Glomerular endothelial cell (primary cell): ENCODE results near the gene BICDL1. TPM values are rescaled to one million over a fixed set of nuclear protein-coding genes. Genes with fewer than 3 reads are reported as not detected.
A peak's percentile ranks its signal among the peaks of the same experiment; 100 is the strongest.

Source experiments
- DNase-seq: peaks from one replicate; pipeline ENCODE4 v3.0.0-alpha.2; 2011; ENCODE audit warnings: low read depth, low spot score; ENCODE audit errors: extremely low read depth
- total RNA-seq: library from RNA; depleted of rRNA; stranded (reverse); fragments of >200 nt; gene quantifications from 2 replicates; pipeline ENCODE4 v1.2.3, GENCODE V29; 2015

Gene BICDL1
- total RNA-seq, 1 donor from 2014 or later, result 0.70 TPM

GRCh38 chr12:120078868-120079267 lies 89.8 kb downstream of the BICDL1 start:
- no peak for DNase-seq

DNA sequence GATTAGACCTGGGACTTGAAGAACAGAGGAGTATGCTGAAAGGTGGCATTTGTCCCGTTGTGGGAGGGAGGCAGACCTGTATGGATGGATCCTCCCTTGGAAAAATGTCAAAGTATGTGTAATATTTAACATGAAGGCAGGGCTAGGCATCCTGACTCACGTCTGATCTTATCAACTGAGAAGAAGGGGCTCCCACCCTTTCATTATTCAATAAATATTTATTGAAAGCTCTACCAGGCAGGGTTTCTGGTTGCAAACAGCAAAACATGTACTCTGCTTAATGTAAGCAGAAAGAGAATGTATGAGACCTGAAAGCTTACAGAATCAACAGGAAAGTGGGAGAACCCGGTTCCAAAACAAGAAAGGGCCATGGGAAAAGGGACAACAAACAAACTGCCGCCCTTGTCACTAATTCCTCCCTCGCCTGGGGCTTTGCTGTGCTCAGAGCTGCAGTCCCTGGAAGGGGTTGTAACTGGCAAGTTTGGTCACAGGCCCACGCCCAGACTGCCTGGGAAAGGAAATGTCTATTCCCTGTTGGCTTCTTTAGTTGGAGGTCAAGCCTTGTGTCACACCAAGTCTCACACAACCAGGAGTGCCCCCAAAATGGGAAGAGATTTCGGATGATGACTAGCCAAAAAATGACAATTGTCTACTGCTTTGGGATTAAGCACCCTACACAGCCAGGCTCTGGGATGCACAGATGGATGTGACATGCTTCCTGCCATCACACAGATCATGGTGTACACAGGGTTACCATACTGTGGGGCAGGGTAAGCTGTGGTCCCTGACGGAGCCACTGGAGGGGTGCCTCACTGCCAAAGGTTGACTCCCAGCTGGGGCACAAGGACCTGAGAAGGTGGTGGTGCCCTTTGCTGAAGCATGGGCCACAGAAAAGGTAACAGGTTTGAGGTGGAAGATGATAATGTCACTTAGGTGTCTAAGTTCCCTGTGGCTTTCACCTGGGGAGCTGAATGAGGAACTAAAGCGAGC lies 90.7 kb downstream of the BICDL1 start:
- DNase-seq, result no peak

- DNase-seq, result no peak
These were observed 92.6 kb downstream of the BICDL1 start for GRCh38 chr12:120081641-120082040.

- DNase-seq, result no peak
These were observed 97.0 kb downstream of the BICDL1 start for GRCh38 chr12:120085920-120086645.

GRCh38 chr12:120086801-120087621 lies 98.0 kb downstream of the BICDL1 start:
- DNase-seq, result peak; percentile 90

GRCh38 chr12:120089105-120089504 lies 100.1 kb downstream of the BICDL1 start:
- DNase-seq, result no peak

DNA sequence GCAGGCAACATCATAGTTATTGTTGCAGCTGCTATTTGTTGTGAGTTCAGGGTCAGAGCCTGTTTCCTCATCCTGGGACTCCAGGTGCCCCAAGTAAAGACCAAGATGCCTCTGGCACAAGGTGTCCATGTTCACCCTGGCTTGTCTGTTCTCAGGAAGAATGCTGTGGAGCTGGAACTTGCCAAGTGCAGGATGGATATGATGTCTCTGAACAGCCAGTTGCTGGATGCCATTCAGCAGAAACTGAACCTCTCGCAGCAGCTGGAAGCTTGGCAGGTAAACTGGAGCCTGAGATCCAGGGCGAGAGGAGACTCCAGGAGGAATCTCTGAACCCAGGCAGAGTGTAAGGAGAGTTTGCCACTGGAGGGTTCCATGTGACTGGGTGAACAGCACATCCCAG lies 100.8 kb downstream of the BICDL1 start:
- no peak for DNase-seq

DNA sequence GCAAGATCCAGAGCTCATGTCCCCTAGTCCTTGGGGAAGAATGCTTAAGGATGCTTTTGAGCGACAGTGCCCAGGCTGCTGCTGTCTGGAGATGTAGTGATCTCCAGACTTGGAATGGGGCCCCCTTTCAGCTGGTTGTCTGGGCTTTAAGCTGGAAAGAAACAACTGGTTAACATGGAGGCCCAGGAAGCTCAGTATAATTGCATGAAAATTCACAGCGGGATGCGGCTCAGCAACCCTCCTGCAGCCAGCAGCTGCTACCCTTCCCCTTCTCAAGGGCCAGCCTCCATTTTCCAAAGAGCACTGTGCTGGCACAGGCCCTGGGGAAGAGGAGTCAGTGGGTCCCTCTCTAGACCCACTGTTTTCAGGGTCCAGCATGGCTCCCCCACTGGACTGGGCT lies 101.2 kb downstream of the BICDL1 start:
- DNase-seq, result no peak

DNA sequence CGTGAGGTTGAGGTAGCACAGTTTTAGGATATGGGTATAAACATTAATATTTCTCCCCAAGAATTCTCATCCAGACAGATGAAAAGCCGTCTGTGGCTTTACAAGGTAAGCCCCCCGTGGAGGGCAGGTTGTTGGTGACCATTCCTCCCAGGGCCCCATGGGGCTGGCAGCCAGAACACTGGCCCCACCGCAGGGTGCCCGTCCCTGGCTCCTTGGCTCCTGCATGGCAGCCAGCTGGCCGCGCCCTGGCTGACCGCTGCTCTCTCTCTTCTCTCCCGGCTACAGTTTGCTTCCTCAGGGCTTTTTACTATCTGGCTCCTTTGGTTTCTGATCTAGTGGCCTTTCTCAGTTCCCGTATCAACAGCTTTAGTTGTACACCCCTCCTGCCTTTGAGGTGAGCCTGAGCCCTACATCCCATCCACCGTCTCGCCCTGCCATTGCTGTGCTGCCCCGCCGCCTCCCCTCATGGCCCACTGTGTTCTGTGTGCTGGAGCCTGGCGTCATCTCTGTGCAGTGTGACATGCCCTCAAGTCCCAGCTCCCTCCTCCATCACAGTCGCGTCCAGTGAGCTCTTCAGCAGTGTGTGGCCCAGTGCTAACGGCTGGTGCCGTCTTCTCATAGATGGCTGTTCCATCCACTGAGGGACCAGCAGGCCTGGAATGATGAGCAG lies 101.7 kb downstream of the BICDL1 start:
- no peak for DNase-seq

DNA sequence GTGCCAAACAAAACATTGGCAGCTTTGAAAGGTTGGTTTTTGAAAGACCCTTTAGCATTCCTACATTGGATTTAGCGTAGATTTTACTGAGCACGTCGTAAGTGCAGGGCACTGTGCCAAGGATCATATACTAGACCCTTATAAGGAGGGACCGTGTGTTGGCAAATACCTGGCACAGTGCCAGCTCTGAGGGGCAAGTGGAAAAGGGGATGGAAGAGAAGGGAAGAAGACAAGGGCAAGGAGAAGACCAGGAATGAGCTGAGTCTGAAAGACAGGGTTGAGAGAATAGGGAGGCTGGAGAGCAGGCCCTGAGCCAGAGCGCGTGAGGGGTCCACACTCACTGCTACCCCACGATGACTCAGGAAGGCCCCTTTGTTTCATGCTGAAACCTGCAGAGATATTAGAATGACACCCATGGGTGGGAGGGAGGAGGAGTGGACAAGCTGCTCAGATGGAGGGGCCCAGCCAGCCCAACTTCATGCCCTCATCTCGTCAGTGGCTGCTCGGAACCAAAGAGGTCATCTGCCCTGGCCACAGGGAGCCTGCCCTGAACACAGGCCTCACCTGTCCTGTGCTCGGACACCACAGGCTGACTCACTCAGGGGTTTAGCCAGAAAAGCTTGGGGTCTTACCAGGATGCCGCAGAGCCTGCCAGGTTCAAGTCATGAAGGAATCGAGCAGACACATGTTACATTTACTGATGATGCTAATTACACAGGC lies 102.5 kb downstream of the BICDL1 start:
- DNase-seq, result no peak

DNA sequence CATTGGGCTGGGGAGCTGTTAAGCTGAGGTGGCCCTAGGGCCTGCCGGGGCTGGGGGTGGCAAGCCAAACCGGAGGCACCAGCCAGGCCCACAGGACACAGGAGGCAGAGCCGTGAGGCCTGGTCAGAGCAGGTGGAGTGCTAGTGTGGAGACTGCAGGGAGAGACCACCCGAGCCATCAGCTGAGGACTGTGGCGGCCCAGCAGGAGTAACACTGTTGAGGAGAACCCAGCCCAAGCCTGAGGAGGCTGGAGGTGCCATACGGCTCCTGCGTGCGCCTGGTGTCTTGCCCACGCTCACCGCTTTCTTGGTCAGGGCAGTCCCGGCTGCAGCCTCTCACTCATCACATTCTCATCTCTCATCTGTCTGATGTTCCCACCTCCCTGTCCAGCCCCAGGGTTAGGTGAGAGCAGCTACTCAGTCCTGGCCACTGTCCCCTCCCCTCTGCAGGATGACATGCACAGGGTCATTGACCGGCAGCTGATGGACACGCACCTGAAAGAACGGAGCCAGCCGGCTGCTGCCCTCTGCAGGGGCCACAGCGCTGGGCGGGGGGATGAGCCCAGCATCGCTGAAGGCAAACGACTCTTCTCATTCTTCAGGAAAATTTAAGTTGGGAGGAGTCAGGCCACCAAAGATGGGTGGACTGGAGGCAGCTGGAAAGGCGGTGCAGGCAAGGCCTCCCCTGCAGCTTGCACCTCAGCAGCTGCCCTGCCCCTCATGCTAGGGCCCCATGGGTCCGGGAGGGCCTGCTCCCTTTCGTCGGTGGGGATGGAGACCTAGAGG lies 103.7 kb downstream of the BICDL1 start:
- no peak for DNase-seq

GRCh38 chr12:120093336-120093591 lies 104.2 kb downstream of the BICDL1 start:
- no peak for DNase-seq

- no peak for DNase-seq
These were observed 104.7 kb downstream of the BICDL1 start for GRCh38 chr12:120093592-120094355.

GRCh38 chr12:120094485-120094884 lies 105.4 kb downstream of the BICDL1 start:
- no peak for DNase-seq

- no peak for DNase-seq
These were observed 106.3 kb downstream of the BICDL1 start for GRCh38 chr12:120095331-120095730.

- no peak for DNase-seq
These were observed 106.7 kb downstream of the BICDL1 start for GRCh38 chr12:120095736-120096135.

DNA sequence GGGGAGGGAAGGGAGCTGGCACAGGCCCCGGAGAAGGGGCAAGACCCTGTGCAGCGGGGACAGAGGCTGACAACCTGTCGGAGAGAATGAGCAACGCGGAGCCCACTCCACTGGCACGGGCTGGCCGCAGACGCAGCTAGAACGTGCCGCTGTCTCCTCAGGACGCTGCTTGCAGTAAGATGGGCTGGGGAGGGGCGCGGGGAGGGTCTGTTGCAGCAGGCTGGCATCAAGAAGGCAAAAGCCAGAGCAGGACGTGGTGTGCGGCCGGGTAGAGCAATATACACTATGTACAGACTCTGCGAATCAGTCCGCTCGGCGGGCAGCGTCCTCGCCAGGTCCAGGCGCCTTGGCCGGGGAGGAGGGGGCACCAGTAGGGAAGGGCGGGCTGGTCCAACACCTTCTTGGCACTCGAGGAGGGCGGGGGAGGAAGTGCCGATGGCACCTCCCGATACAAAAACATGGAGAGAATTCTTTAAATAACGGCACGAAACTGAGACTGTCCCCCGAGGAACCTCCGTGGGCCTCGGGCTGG lies 107.7 kb downstream of the BICDL1 start:
- DNase-seq, result no peak

GRCh38 chr12:120098756-120099470 lies 109.9 kb downstream of the BICDL1 start:
- no peak for DNase-seq
